Fibroblast of lung (primary cell): ENCODE measurements around the gene SGCD. TPM values are rescaled to one million over a fixed set of nuclear protein-coding genes. Genes with fewer than 3 reads are reported as not detected.

Experiments
- DNase-seq, 2 donors: peaks; one replicate each; pipeline versions ENCODE4 v3.0.0 to v3.0.0-alpha.2; 2010; ENCODE audit warnings: low read depth in 2 of 2
- H2AFZ ChIP-seq: 2 replicates; pipeline ENCODE4 v1.5.1; 2012; ENCODE audit warnings: low read length, control low read depth, inconsistent platforms
- H3K27ac ChIP-seq: 2 replicates; pipeline ENCODE4 v1.5.1; 2011; ENCODE audit warnings: low read length, control low read depth; ENCODE audit not compliant: insufficient read depth
- H3K27me3 ChIP-seq: 2 replicates; pipeline ENCODE4 v1.5.1; 2011; ENCODE audit warnings: mild to moderate bottlenecking, low read length; ENCODE audit not compliant: control insufficient read depth, insufficient read depth
- H3K36me3 ChIP-seq: 2 replicates; pipeline ENCODE4 v1.5.1; 2011; ENCODE audit warnings: low read length; ENCODE audit not compliant: control insufficient read depth, insufficient read depth
- H3K4me1 ChIP-seq: 2 replicates; pipeline ENCODE4 v1.5.1; 2011; ENCODE audit warnings: low read length; ENCODE audit not compliant: control insufficient read depth, insufficient read depth; ENCODE audit errors: extremely low read depth
- H3K4me2 ChIP-seq: 2 replicates; pipeline ENCODE4 v1.5.1; 2011; ENCODE audit warnings: low read length, control low read depth; ENCODE audit not compliant: insufficient read depth; ENCODE audit errors: extremely low read depth
- H3K4me3 ChIP-seq, 4 experiments: fragments of 200-600 bp in 1 of 4; sonication (generic) in 1 of 4; replicated peaks in 1 of 4; 2 replicates each; pipeline ENCODE4 v1.5.1; 2011 to 2016; ENCODE audit warnings: low read length in 4 of 4, low read depth in 3 of 4, mild to moderate bottlenecking in 3 of 4, control low read depth in 2 of 4, inconsistent platforms in 1 of 4, mixed read lengths in 1 of 4; ENCODE audit not compliant: insufficient read depth in 1 of 4; ENCODE audit errors: control extremely low read depth in 1 of 4
- H3K79me2 ChIP-seq: 2 replicates; pipeline ENCODE4 v1.5.1; 2012; ENCODE audit warnings: mild to moderate bottlenecking, low read length, inconsistent platforms; ENCODE audit not compliant: control insufficient read depth, insufficient read depth
- H3K9ac ChIP-seq: 2 replicates; pipeline ENCODE4 v1.5.1; 2011; ENCODE audit warnings: mild to moderate bottlenecking, low read length, control low read depth; ENCODE audit not compliant: insufficient read depth
- H3K9me3 ChIP-seq: 2 replicates; pipeline ENCODE4 v1.5.1; 2012; ENCODE audit warnings: low read depth, low read length; ENCODE audit not compliant: control insufficient read depth, insufficient read depth
- H4K20me1 ChIP-seq: 2 replicates; pipeline ENCODE4 v1.5.1; 2011; ENCODE audit warnings: low read length; ENCODE audit not compliant: control insufficient read depth, insufficient read depth; ENCODE audit errors: extremely low read depth
- EZH2 ChIP-seq: IDR thresholded peaks from 2 replicates; pipeline ENCODE4 v1.5.1; 2012; ENCODE audit warnings: low read length, control low read depth, mild to moderate bottlenecking; ENCODE audit errors: missing control alignments
- polyA plus RNA-seq, 2 donors: library from polyadenylated mRNA; depleted of rRNA in 1 of 2; stranded (reverse) in 1 of 2; unstranded in 1 of 2; fragments of >200 nt; gene quantifications; 2 replicates each; pipeline ENCODE4 v1.2.1, GENCODE V29; 2011 to 2012; ENCODE audit warnings: missing spikeins in 1 of 2
- total RNA-seq: library from RNA; depleted of rRNA; stranded (reverse); fragments of >200 nt; gene quantifications from 2 replicates; pipeline ENCODE4 v1.2.1, GENCODE V29; 2014
- TF ChIP-seq, protein P1 (sequence below), 2 donors: IDR thresholded peaks in 1 of 2; conservative IDR thresholded peaks in 1 of 2; 1 replicate in 1 of 2; 2 replicates in 1 of 2; pipeline ENCODE4 v1.5.1; 2011 to 2012; ENCODE audit warnings: low read length in 2 of 2, control low read depth in 1 of 2, inconsistent platforms in 1 of 2, low read depth in 1 of 2, mild to moderate bottlenecking in 1 of 2

SGCD gene
- total and polyA plus RNA-seq, 2 donors (not counting 1 experiment from before 2014, with no cell fraction given) = 13.3 to 67.5 TPM

DNA sequence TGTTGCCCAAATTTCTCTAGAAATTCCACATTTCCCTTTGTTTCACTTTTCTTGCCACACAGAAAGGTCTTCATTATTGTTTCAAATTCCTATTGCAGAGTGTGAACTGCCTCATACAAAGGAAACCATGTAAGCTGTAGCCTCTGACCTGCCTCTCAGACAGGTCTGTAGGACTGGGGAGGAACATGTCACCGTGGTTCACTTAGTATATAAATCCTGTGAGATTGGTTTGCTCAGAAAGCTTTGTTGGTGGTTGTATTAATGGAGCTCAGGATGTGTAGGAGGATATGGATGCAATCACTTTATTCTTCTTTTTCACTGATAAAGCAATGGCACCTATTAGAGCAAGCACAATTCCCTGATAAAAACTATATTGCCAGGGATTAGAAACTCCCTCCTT lies 4.2 kb downstream of the SGCD start:
- no peaks in the 10 kb centered on the region for H3K27me3 ChIP-seq
- H3K4me3 ChIP-seq = no peak overlapping the region
- no peak overlapping the region for H3K4me2 ChIP-seq
- no peak overlapping the region for H3K9ac ChIP-seq
- H3K4me1 ChIP-seq = no peaks in the 10 kb centered on the region
- H3K27ac ChIP-seq = no peak overlapping the region
- TF ChIP-seq EZH2 = no peak
- TF ChIP-seq, protein P1, sequence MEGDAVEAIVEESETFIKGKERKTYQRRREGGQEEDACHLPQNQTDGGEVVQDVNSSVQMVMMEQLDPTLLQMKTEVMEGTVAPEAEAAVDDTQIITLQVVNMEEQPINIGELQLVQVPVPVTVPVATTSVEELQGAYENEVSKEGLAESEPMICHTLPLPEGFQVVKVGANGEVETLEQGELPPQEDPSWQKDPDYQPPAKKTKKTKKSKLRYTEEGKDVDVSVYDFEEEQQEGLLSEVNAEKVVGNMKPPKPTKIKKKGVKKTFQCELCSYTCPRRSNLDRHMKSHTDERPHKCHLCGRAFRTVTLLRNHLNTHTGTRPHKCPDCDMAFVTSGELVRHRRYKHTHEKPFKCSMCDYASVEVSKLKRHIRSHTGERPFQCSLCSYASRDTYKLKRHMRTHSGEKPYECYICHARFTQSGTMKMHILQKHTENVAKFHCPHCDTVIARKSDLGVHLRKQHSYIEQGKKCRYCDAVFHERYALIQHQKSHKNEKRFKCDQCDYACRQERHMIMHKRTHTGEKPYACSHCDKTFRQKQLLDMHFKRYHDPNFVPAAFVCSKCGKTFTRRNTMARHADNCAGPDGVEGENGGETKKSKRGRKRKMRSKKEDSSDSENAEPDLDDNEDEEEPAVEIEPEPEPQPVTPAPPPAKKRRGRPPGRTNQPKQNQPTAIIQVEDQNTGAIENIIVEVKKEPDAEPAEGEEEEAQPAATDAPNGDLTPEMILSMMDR (conservative IDR thresholded peaks at IDR 0.05 in 1 of 2, IDR thresholded peaks at IDR 0.05 in 1 of 2; ENCODE audit: low read depth in 1 of 2, low read length in 2 of 2) = no peak
- H3K9me3 ChIP-seq = no peaks in the 10 kb centered on the region
- no peak for DNase-seq
- H4K20me1 ChIP-seq = no peaks in the 10 kb centered on the region
- H2AFZ ChIP-seq = no peak overlapping the region
- H3K36me3 ChIP-seq = no peaks in the 10 kb centered on the region
- H3K79me2 ChIP-seq = no peaks in the 10 kb centered on the region

DNA sequence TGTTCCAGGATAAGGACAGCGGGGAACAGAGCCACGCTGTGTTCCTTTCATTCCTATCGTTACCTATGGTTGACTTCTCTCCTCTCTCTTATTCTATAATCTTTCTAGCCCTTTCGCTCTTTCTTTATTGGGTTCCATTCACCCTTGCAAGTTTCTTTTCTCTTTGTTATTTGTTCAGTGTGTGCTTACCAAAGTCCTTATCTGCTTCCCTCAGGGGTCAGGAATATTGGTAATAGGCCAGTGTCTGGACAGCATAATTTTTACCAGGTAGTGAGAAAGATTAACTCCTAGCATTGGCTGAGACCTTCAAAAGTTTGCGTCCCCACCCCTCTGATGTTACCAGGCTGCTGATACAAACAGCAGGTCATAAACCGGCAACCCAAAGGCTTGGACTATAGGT lies 4.9 kb downstream of the SGCD start:
- Histone ChIP-seq H3K4me1 (no peaks in the 10 kb centered on the region), H3K79me2 (no peaks in the 10 kb centered on the region)

GRCh38 chr5:156332245-156332644 lies 5.3 kb downstream of the SGCD start:
- no peak overlapping the region for H3K27ac ChIP-seq
- no peaks in the 10 kb centered on the region for H3K36me3 ChIP-seq
- H3K4me2 ChIP-seq = no peak overlapping the region
- DNase-seq = no peak
- TF ChIP-seq, protein P1 (conservative IDR thresholded peaks at IDR 0.05 in 1 of 2, IDR thresholded peaks at IDR 0.05 in 1 of 2; ENCODE audit: low read depth in 1 of 2, low read length in 2 of 2) = no peak
- TF ChIP-seq EZH2 = no peak
- no peaks in the 10 kb centered on the region for H4K20me1 ChIP-seq
- H3K4me3 ChIP-seq = no peak overlapping the region
- no peak overlapping the region for H3K9ac ChIP-seq
- H3K27me3 ChIP-seq = no peaks in the 10 kb centered on the region
- no peaks in the 10 kb centered on the region for H3K4me1 ChIP-seq
- no peak overlapping the region for H2AFZ ChIP-seq
- no peaks in the 10 kb centered on the region for H3K79me2 ChIP-seq
- no peaks in the 10 kb centered on the region for H3K9me3 ChIP-seq

More for the DNA sequence above, 4.9 kb downstream of the SGCD start:
- DNase-seq = no peak
- H3K36me3 ChIP-seq = no peaks in the 10 kb centered on the region
- no peaks in the 10 kb centered on the region for H3K9me3 ChIP-seq
- no peaks in the 10 kb centered on the region for H3K27me3 ChIP-seq
- no peak overlapping the region for H3K4me3 ChIP-seq
- H2AFZ ChIP-seq = no peak overlapping the region
- H3K27ac ChIP-seq = no peak overlapping the region
- H3K9ac ChIP-seq = no peak overlapping the region
- H3K4me2 ChIP-seq = no peak overlapping the region
- TF ChIP-seq EZH2 = no peak
- TF ChIP-seq, protein P1 (conservative IDR thresholded peaks at IDR 0.05 in 1 of 2, IDR thresholded peaks at IDR 0.05 in 1 of 2; ENCODE audit: low read depth in 1 of 2, low read length in 2 of 2) = no peak
- no peaks in the 10 kb centered on the region for H4K20me1 ChIP-seq
